AG09319 (cell line): ENCODE measurements around the gene CD200.

ENCODE experiments used
- DNase-seq: peaks from one replicate; pipeline ENCODE4 v3.0.0-alpha.2; 2010; ENCODE audit warnings: low read depth; ENCODE audit errors: extremely low read depth
- CTCF ChIP-seq: IDR thresholded peaks from 2 replicates; pipeline ENCODE4 v1.5.1; 2011; ENCODE audit warnings: low read depth, mild to moderate bottlenecking, inconsistent platforms, low read length, moderate library complexity

Gene CD200

GRCh38 chr3:112333381-112334317 lies 693 bp downstream of the CD200 start:
- no peak for DNase-seq
- no peak for TF ChIP-seq CTCF

DNA sequence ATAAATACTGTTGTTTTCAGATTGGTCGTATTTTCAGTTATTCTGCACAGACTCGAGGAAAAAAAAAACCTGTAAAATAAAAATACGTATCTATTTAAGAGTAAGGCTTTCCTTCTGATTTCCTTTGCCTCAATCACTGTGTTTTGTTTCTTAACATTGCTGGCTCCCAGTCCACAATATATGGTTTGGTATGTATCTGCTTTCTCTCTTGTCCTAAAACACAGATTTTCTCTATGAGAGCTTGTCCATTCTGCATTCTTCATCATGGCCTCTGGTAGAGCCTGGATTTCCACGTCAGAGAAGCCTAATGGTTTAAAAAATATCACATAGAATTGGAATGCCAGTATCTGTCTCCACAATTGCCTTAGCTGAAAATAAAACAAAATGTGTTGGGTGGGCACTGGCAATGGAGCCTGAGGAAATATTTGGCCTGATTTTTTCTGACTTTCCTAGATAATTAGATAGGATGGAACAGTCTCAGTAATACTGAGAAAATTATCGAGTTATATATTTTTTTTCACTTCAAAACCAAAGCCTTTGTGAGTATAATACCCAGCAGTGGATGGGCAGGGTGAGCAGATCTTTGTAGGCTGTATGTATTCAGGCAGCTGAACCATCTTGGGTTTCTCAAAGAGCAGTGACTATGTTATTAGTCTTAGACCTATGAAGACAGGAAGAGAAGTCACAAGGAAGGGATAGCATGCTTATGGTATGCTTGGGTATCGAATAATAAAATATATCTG lies 1.9 kb downstream of the CD200 start:
- no peak for TF ChIP-seq CTCF
- no peak for DNase-seq

DNA sequence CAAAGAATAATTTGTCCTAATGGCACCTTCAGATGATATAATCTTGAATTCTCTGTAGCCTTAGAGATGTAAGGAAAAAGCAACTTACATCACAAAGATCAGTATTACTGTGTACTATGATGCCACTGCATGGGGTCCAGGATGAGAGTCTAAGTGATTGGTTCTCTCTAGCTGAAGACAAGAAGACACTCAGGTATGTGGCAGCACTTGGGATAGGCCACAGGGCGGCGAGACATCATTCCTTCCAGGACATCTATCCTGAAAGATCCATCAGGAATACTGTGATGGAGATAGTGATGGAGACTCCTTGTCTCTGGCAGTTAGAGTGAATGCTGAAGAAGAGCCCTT lies 2.5 kb downstream of the CD200 start:
- no peak for TF ChIP-seq CTCF
- DNase-seq = no peak

DNA sequence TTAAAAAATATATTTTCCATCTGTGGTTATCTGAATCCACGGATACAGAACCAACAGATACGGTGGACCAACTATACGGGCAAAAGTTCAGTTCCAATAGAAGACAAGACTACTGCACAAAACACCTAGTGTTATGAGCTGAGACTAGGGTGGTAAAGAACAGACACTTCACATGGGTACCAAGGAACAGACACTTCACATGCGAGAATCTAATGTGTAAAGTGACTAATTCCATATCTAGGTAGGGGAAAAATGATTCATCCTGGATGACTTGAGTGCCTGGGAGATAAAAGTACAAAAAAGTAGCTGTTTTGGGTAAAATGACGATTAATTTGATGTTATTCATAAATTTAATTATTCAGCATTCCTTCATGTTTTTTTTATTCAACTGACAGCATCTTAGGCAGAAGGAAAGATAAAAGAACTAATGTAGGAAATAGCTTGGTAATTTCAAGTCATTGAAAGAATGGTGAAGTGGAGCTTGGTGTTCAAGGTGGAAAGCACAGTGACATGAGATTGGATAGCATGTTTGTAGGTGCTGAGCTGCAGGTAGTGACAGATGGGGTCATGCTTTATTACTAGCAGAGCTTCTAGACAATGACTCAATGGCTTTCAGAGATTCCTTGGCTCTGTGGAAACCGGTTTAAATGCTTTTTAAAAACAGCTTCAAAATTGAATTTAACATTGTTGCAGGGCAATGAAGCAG lies 5.2 kb downstream of the CD200 start:
- no peak for TF ChIP-seq CTCF
- no peak for DNase-seq

- no peak for DNase-seq
- TF ChIP-seq CTCF = no peak
Measured at GRCh38 chr3:112338727-112339056, 5.7 kb downstream of the CD200 start.

DNA sequence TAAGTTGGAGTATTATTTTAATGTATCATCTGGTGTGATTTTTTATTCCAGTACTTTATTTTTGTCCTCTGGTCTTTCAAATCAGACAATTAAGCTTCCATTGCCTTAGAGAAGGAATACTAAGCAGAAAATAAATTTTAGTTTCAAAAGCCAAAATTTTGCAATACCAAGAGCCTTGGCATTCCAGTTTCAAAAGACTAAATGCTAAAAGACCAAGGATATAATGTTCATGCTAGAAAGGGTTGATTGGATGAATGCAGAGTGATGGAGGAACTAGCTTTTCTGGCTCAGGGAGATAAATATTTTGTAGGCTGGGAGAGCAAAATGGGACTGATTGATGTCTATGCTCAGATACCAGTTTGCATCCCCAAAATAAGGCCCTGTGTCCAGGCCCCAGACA lies 6.2 kb downstream of the CD200 start:
- no peak for TF ChIP-seq CTCF
- DNase-seq = no peak

GRCh38 chr3:112339609-112340008 lies 6.7 kb downstream of the CD200 start:
- no peak for TF ChIP-seq CTCF
- DNase-seq = no peak
